DND-41 (cell line): ENCODE data around the gene IL12RB2.

Experiments
- EZH2 ChIP-seq: IDR thresholded peaks from 3 replicates; pipeline ENCODE4 v1.6.1; 2012; ENCODE audit warnings: borderline replicate concordance, low read depth, mild to moderate bottlenecking, moderate library complexity, low read length, inconsistent platforms; ENCODE audit not compliant: severe bottlenecking
- TF ChIP-seq, protein P1 (sequence below): IDR thresholded peaks from 2 replicates; pipeline ENCODE4 v1.5.1; 2012; ENCODE audit warnings: borderline replicate concordance, low read length, moderate library complexity, mild to moderate bottlenecking; ENCODE audit not compliant: poor library complexity, severe bottlenecking; ENCODE audit errors: extremely low read depth

DNA sequence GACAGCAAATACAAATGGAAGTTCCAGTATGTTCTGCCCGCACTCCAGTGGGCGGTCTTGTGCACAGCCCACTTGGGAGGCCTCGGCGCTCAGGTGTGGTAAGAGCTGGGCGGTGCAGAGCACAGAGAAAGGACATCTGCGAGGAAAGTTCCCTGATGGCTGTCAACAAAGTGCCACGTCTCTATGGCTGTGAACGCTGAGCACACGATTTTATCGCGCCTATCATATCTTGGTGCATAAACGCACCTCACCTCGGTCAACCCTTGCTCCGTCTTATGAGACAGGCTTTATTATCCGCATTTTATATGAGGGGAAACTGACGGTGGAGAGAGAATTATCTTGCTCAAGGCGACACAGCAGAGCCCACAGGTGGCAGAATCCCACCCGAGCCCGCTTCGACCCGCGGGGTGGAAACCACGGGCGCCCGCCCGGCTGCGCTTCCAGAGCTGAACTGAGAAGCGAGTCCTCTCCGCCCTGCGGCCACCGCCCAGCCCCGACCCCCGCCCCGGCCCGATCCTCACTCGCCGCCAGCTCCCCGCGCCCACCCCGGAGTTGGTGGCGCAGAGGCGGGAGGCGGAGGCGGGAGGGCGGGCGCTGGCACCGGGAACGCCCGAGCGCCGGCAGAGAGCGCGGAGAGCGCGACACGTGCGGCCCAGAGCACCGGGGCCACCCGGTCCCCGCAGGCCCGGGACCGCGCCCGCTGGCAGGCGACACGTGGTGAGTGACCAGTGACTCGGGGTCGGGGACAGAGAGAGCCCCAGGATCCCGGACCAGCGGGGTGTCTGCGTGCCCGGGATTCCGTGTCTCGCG, at the start of gene IL12RB2:
- TF ChIP-seq, protein P1, sequence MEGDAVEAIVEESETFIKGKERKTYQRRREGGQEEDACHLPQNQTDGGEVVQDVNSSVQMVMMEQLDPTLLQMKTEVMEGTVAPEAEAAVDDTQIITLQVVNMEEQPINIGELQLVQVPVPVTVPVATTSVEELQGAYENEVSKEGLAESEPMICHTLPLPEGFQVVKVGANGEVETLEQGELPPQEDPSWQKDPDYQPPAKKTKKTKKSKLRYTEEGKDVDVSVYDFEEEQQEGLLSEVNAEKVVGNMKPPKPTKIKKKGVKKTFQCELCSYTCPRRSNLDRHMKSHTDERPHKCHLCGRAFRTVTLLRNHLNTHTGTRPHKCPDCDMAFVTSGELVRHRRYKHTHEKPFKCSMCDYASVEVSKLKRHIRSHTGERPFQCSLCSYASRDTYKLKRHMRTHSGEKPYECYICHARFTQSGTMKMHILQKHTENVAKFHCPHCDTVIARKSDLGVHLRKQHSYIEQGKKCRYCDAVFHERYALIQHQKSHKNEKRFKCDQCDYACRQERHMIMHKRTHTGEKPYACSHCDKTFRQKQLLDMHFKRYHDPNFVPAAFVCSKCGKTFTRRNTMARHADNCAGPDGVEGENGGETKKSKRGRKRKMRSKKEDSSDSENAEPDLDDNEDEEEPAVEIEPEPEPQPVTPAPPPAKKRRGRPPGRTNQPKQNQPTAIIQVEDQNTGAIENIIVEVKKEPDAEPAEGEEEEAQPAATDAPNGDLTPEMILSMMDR: no peak
- no peak for TF ChIP-seq EZH2
